Central memory CD4-positive, alpha-beta T cell (primary cell): ENCODE measurements around the gene MYDGF.
"Not testable (repeated sequence)": the region's sequence is repeated elsewhere in the genome, so short reads cannot be mapped to it uniquely, and the experiment has no call there.

Experiments used
- DNase-seq: peaks from one replicate; pipeline ENCODE4 v3.0.0; 2022
- total RNA-seq, 3 experiments: gene quantifications; one replicate each; lab custom pipeline; 2026; lab: John Stamatoyannopoulos, UW

Gene MYDGF
- total RNA-seq = 12.7 to 109 (median 28.5) reads per million in 3 experiments

DNA sequence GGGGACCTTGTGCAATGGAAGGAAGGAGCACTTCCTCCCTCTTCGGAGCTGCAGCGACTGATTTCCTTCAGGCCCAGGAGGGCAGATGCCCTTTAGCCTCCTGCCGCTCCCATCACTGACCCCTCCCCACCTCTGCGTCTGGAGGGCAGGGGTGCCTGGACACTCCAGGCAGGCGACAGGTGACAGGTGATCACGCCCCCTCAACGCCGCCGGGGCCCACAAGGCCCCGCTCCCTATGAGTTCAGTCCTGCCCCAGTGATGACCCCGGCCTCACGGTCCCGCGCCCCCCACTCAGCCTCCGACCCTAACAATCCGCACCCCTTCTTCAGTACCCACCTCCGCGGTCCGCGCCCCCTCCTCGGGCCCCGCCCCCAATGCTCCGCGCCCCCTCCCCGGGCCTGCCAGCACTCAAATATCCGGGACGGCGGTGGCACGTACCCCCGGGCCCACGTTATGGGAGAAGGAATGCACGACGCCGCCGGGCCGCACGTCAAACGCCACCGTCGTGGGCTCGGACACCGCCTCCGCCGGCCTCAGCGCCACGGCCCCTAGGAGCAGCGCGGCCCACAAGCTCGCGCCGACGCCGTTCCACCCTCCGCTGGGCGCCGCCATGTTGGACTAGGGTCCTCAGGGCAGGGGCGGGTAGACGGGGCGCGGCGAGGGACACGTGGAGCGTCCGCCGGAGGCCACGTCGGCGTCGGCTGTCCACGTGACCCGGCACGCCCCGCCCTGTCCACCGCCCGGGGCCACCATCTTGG, at the start of gene MYDGF:
Gene MYDGF, minus strand, starts transcription at position 620 of the 758 bp plus-strand sequence. Its CDS starts 8 bp downstream, at position 612.
- peak; percentile 90 for DNase-seq

DNA sequence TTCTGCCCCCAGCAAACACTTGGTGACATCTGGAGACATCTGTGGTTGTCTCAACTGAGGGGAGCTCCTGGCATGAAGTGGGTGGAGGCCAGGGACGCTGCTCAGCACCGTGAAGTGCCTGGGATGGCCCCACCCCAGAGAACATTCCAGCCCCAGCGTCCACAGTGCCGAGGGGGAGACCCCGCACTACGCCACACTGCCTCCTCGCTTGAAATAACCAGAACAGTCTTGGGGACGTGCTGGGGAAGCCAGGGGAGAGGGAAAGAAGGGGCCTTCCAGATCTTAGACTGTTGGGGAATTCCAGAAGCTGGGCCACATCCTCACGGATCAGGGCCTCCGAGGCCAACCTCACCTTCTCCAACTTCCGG, 49.3 kb upstream of the MYDGF start:
- DNase-seq = no peak

DNA sequence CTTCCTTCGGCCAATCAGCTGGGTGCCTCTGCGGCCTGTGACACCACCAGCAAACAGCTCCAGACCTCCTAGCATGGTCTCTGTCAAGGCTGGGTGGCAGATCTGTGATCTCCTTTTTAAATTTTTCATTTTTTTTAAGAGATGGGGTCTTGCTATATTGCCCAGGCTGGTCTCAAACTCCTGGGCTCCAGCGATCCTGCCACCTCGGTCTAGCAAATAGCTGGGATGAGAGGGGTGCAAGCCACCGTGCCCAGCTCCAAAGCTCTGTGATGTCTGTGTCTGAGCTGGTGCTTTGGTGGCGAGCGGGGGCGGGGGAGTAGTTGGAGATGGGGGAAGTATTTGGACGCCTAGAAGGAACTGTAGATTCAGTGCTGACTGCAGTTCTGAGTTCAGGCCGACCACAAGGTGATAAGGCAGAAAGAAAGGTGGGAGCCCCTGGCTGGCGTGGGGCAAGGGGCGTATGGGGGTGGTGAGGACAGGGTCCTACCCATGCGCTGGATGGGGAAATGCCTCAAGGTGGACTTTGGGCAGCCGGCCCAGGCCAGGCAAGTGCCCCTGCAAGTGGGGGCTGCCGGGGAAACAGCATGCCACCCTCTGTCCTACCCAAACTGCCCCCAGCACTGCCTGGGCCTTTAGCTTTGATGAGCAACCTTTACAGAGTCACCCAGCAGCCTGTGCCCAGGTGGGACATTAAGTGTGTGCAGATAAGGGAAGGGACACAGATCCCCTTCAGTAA, 48.0 kb upstream of the MYDGF start:
- no peak for DNase-seq

DNA sequence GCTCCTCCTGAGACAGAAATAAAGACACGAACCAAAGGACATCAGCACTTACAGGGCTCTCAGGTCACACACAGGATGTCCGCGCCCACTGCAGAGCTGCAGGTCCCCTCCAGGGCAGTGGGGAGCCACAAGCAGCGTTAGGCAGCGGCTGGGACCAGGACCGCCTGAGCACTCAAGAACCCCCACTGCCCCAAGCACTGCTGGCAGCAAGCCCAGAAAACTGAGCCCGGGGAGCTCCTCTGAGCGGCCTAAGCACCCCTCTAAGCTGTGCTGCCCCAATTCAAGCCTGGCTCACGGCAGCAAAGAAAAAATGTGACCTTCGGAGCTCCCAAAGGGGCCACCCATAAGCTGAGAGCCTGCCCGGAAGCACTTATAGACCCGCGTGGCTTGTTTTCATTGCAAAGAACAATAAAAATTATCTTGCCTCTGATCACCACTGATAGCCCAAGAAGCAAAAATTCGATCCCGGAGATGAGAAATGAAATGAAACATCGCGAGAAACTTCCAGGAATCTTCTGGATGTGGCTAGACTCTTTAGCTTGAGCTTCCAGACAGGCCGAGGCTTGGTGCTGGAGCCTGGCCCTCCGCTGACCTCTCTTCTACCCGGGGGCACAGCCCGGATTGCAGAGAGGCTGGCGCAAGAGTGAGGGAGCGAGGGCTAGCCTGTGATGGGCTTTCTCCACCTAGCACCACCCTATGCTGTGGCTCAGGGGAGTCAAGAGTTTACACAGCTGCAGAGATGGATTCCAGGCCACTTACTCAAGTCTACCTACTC, 47.2 kb upstream of the MYDGF start:
- DNase-seq = no peak

DNA sequence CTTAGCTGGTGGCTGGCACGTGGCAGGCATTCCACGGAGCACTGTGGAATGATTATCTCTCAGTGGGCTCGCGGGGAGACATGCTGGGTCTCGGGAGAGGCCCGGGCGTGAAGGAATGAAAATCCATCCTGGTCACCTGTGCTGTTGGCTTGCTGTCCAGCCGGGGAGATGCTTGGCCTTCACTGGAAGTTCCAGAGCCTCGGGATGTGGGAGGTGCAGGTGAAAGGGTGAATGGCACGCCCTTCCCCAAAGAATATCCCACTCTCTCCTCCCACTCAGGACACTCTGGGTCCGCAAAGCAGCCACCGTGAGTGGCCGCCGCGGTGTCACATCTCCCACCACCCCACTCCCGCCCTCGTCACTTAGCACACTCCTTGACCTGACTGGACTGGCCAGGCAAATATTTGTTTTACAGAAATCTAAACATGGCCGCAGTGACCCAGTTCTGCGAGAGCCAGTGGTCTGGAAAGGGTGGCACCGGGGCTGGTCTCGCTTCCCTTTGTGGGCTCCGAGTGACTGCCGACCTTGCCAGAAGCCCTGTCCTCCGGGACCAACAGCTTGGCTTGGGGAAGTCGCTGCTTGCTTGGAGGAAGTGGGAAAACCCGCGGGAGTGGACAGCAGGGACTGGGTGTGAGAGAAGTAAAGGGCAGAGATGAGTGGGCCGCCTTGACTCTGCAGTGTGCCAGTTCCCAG, 45.5 kb upstream of the MYDGF start:
- no peak for DNase-seq

DNA sequence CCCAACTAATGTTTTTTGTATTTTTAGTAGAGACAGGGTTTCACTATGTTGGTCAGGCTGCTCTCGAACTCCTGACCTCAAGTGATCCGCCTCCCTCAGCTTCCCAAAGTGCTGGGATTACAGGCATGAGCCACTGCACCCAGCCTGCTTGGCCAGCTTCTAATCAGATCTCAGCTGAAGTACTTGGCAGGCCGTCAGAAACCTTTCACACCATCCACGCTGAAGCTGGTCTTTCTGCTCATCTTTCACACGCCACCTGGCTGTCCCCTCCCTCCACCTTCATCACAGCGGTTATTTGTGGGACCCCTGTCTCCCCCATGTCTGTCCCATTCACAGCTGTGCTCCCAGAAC, 45.0 kb upstream of the MYDGF start:
- DNase-seq = not testable (repeated sequence)

DNA sequence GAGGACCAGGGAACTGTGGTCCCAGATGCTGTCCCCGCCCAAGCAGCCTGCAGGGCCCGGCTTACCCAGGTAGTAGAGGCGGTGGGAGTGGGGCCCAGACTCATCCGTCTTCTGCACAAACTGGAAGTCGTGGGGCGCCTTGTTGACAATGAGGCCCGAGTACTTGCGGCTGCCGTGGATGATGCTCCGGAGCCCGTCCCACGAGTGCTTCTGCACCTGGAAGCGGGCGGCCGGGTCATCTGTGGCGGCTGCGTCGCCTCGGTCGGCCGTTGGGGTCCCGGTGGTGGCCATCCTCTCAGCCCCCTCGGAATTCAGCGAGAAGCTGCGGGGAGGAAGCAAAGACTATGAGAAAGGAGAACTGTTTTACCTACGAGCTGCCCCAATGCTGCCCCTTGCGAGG, 43.9 kb upstream of the MYDGF start:
- no peak for DNase-seq

DNA sequence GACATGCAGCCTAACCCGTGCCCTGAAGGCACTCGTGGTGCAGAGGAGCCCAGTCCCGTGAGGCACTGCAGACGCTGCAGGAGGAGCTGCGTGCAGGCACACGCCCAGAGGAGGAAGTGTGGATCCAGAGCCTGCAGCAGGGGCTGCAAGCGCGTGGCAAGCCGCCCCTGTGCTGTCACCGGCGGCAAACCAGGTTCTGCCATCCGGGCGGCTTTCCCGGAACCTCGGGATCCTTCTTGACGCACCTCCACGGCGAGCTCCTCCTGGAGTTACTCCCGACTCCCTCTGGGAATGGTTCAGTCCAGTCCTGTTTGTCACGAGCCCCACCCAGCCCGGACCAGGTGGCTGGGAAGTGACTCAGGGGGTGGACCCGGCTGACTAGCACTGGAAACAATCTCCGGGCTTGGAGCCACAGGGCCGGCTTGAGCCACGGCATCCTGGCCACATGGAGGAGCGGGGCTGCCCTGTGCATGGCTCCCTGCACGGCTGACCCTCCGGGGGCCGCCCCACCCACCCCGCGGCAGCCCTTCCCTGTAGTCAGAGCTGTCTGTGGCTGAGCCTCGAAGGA, 43.3 kb upstream of the MYDGF start:
- no peak for DNase-seq

DNA sequence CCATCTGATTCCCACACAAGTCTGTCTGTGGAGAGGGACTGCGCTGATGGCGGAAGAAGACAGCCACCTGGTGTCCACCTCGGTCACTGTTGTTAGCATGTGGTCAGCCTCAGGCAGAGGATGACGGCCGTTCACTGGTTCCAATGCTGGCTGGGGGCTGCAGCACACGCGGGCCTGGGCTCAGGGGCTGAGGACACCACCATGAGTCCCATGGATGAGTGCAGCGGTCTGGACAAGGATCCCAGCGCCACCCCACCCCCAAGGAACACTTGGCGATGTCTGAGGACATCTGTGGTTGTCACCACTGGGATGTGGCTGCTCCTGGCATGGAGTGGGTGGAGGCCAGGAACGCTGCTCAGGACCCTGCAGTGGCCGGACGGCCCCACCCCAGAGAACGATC, 42.6 kb upstream of the MYDGF start:
- DNase-seq = no peak

DNA sequence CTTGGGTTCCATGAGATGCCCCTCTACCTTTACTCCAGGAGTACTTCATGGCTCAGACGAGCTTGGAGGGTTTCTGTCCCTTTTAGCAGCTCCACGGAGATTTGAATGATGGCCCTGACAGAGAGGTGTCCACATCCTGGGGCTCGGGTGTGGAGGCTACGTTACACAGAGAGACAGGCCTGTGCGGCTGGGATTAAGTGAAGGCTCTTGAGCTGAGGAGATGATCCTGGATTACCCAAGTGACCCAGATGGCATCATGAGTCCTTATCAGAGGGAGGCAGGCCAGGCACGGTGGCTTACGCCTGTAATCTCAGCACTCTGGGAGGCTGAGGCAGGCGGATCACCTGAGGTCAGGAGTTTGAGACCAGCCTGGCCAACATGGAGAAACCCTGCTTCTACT, 41.1 kb upstream of the MYDGF start:
- DNase-seq = no peak

DNA sequence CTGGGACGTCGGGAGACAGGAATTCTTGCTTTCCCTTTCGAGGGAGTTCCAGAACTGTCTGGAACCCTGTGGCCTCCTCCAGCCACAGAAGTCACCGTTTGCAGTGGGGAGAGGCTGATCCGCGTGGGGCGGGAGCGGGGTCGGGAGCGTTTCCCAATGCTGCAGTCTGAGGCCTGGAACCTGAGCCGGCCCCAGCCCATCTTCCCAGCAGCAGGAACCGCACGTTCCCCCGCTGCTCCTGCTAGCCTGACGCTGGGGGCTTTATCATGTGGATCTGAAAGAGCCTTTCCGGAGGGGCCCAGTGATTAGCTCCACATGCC, 40.1 kb upstream of the MYDGF start:
- no peak for DNase-seq

DNA sequence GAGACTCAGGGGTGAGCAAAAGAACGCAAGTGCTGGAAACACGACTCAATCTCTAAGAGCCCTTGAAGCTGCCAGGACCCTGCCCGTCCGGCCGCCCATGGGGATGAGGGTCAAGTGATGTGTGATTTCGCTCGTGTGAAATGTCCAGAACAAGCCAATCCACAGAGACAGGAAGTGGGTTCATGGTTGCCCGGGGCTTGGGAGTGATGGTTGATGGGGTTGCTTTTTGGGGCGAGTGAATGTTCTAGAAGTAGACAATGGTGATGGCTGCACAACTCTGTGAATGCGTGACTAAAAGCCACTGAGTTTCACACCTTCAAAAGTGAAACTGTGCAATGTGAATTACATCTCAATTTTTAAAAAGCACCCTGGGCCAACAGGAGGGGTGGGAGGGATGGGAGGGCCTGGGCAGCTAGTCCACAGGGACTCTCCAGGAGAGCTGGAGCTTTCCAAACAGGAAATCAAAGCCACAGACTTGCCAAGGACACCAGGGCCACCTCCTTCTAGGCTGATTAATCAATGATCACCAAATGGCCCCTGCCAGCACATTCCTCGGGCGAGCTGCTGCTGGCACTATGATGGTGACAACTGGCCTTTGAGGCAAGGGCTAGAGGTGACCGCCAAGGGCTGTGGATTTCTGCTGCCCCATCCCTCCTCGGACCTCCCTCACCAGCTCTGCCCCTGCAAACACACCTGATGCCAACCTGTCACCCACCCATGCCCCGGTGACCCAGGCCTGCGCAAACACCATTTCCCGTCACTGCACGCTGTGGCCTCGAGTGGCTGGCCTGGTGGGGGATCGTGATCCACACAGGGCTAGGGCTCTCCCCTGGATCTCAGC, 39.5 kb upstream of the MYDGF start:
- DNase-seq = no peak

DNA sequence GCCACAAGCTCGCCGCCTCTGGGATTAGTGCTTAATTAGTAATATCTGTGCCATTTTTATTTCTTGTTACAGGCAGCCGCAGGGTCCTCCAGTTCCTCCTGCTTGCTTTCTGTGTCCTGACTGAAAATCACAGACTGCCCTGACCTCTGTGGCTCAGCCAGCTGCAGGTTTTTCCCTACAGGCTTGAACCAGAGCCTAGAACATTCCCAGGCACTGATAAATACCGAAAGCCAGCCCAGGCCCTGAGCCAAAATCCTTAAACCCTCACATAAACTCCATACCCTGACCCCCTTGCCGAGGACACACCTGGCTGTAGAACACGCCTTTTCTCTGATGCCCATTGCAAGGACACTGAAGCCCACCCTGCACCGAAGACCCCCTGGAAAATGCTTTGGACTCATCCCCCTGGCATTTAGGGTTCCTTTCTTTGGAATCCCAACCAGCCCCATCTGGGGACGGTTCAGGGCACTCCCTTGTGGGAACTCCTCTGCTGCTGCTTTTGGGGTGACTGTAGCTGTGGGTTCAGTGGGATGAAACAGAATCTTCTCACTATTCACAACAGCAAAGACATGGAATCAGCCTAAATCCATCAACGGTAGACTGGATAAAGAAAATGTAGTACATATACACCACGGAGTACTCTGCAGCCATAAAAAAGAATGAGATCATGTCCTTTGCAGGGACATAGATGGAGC, 38.0 kb upstream of the MYDGF start:
- DNase-seq = no peak

DNA sequence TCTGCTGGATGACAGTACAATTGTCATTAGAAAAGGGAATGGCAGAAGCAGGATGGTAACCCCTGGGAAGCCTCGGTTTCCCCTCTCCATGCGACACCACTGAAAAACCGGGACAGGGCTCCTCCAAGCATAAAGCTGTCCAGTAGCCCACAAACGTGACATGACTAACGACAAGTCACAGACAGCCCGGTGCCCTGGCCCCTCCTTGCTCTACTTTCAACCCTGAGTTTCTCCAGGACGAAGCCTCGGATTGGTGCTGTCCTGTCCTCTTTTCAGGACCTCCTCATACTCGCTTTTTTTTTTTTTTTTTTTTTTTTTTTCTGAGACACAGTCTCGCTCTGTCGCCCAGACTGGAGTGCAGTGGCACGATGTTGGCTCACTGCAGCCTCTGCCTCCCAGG, 37.2 kb upstream of the MYDGF start:
- DNase-seq = no peak

DNA sequence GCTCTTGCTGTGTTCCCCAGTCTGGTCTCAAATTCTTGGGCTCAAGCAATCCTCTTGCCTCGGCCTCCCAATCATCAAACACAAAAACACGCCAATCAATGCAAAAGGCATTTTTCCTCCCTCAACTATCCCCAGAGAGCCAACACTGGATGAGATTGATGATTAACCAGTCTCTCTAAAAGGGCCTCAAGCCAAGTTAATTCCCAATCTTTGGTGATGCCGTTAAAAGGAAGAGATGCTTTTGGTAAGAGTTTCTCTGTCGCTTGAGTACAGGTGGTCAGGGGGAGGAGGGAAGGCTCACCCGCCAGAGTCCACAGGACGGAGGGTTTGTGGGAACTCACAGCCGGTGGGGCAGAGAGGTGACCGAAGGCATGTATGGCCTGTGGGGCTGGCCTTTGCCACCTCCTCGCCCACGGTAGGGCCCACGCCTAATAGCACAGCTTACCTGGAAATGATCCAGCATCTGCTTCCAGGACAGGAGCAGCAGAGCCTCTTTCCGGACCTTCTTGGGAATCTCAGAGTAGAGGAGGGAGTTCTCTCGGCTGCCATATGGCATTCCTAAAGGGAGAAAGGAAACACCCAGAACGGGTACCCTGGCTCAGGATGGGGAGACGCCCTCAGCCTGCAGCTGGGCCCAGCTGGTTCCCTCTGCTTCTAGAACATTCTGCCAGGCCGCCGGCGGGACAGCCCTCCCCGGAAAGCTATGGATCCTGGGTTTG, 35.4 kb upstream of the MYDGF start:
- DNase-seq = no peak

DNA sequence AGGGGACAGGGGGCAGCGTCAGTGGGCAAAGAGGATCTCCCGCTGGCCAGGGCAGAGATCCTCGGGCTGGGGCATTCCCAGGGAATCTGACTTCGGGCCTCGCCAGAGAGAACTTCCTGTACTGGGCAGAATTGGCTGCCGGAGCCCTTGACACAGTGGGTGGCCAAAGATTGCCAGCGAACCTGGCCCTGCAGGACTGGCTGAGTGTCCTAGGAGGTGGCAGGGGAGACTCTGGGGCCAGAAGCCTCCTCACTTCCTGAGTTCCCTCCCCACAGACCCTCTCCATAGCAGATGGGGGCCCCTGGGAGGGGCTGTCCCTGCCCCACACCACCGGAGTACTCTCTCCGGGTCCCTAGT, 34.2 kb upstream of the MYDGF start:
- no peak for DNase-seq

DNA sequence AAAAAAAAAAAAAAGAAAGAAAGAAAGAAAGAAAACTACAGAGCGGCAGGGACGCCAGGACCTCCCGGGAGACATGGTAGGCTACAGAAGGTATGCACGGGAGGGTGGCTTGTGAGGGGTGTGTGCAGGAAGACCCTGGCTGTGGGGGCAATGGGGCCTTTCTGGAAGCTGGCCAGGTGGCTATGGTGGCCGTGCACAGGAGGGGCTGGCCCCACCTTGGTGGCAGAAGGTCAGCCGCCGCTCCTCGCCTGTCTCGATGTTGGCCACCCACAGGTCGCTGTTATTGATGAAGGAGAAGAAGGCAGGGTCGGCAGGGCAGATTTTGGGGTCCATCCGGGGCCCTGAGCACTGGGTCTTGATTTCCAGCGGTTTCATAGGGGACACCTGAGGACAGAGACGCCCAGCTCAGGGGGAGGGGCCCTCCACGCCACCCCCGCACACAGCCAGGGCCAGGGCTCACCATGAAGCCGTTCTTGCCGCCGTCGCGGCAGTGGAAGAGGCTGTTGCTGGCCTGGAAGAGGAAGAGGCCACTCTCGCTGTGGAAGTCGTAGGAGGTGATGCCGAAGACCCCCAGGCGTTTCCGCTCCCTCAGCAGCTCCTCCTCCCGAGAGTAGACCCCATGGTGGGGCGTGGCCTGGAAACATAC, 33.7 kb upstream of the MYDGF start:
- no peak for DNase-seq

DNA sequence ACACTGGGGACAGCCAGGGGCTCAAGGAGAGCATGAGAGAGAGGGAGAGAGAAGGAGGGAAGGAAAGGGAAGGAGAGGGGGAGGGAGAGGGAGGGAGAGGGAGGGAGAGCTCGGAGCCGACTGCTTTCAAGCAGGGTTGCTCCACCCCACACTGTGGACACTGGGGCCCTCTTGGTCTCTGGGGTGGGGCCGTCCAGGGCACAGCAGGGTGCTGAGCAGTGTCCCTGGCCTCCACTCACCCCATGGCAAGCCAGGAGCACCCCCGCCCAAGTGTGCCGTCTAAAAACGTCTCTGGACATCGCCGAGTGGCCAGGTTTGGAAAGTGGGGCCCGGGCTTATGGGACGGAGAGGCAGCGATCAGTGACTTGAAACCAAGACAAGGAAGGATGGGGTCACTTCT, 32.6 kb upstream of the MYDGF start:
- DNase-seq = no peak

DNA sequence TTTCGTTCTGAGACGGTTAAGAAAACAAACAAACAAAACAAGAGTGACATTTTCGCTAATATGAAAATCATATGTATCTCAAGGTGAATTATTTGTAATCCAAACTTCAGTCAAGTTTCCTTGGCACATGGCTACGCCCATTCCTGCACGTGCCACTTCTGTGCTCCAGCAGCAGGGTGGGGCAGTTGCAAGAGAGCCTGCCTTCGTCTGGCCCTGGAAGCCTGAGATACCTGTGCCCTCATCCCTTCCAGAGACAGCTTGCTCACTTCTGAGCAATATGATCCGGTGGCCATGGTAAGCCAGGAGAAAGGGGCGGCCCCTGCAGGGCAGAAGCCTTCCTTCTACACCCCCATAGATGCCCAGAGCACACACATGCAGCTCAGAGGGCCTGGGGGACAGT, 31.4 kb upstream of the MYDGF start:
- DNase-seq = no peak

DNA sequence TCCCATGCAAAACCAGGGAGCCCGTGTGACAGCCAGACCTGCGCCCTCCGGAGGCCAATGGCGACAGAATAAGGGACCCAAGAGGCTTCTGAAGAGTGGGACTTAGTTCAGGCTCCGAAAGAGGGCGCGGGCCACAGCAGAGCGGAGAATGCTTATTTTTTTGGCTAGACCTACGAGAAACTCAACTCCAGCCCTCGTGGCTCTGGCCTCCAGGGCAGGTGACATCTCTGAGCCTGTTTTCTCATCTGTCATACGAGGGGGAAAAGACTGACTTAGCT, 30.5 kb upstream of the MYDGF start:
- no peak for DNase-seq
